Panc1 (cell line): ENCODE results near the gene MMP3.

Experiments
- CTCF ChIP-seq: fragments of 450-650 bp; IDR thresholded peaks from 2 replicates; pipeline ENCODE4 v1.5.1; 2017; ENCODE audit warnings: mild to moderate bottlenecking
- POLR2AphosphoS5 ChIP-seq: IDR thresholded peaks from 2 replicates; pipeline ENCODE4 v1.6.1; 2012; ENCODE audit warnings: mild to moderate bottlenecking, low read depth, low read length, moderate library complexity
- TCF7L2 ChIP-seq: IDR thresholded peaks from 2 replicates; pipeline ENCODE4 v1.6.1; 2011; ENCODE audit warnings: mild to moderate bottlenecking, low read depth, low read length, inconsistent platforms

- no peak for TF ChIP-seq CTCF
- no peak for TF ChIP-seq TCF7L2
- TF ChIP-seq POLR2AphosphoS5, result no peak
Observed at GRCh38 chr11:102836290-102836875, 7.0 kb downstream of the MMP3 start.
